Measurements from ENCODE around the gene BCL7A. TPM values are rescaled to one million over a fixed set of nuclear protein-coding genes. Genes with fewer than 3 reads are reported as not detected.
A peak's percentile ranks its signal among the peaks of the same experiment; 100 is the strongest.

The BCL7A gene
- total and polyA plus RNA-seq, 2 experiments from 2014 or later = 12.7 to 14.9 TPM

DNA sequence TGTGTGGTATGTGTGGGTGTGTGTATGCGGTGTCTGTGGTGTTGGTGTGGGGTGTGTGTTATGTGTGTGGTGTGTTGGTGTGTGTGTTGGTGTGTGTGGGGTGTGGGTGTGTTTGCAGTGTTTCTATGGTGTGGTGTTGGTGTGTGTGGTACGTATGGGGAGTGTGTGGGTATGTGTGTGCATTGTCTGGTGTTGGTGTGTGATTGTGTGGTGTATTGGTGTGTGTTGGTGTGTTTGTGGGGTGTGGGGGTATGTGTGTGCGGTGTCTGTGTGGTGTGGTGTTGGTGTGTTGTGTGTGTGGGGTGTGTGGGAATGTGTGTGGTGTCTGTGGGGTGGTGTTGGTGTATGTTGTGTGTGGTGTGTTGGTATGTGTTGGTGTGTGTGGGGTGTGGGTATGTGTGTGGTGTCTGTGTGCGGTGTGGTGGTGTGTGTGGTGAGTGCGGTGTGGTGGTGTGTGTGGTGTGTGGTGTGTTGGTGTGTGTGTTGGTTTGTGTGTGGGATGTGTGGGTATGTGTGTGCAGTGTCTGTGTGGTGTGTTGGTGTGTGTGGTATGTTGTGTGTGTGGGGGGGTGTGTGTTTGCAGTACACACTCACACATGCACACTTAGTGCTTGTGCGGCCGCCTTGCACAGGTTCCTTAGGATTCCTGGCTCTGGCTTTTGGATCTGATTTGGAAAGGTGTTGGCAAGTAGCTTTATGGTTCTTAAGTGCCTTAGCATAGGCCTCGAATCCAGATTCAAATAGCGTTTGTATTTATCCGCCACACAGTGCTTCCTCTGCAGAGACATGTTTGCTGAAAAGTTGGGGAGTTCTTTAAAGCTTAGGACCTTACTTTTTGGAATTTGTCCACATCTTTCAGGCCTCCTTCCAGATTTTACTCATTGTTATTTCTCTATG, 73.3 kb downstream of the BCL7A start:
- DNase-seq (ENCODE audit: low spot score) = no peak
- H4K20me1 ChIP-seq (replicated peaks; ENCODE audit: insufficient read depth) = peaks cover 12% of the 10 kb centered on the region
- TF ChIP-seq POLR2AphosphoS5 (IDR thresholded peaks at IDR 0.05; ENCODE audit: low read depth) = no peak
- TF ChIP-seq, protein P1, sequence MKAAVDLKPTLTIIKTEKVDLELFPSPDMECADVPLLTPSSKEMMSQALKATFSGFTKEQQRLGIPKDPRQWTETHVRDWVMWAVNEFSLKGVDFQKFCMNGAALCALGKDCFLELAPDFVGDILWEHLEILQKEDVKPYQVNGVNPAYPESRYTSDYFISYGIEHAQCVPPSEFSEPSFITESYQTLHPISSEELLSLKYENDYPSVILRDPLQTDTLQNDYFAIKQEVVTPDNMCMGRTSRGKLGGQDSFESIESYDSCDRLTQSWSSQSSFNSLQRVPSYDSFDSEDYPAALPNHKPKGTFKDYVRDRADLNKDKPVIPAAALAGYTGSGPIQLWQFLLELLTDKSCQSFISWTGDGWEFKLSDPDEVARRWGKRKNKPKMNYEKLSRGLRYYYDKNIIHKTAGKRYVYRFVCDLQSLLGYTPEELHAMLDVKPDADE (IDR thresholded peaks at IDR 0.05) = no peak
- no peak for TF ChIP-seq REST (IDR thresholded peaks at IDR 0.05; ENCODE audit: unreplicated experiment)
- no peak for TF ChIP-seq JUNB (IDR thresholded peaks at IDR 0.05; ENCODE audit: unreplicated experiment)
- no peak for TF ChIP-seq EZH2phosphoT487 (IDR thresholded peaks at IDR 0.05; ENCODE audit: unreplicated experiment)
- no peak for TF ChIP-seq EZH2 (IDR thresholded peaks at IDR 0.05; ENCODE audit: low read depth, unreplicated experiment)
- TF ChIP-seq STAT1 (IDR thresholded peaks at IDR 0.05; ENCODE audit: unreplicated experiment) = no peak
- TF ChIP-seq CREB1 (CRISPR knock-in tag; IDR thresholded peaks at IDR 0.05; ENCODE audit: low read depth) = no peak
- TF ChIP-seq ZNF331 (CRISPR knock-in tag; IDR thresholded peaks at IDR 0.05; ENCODE audit: low read depth) = no peak
- no peak for TF ChIP-seq NANOG (IDR thresholded peaks at IDR 0.05; ENCODE audit: borderline replicate concordance)
- TF ChIP-seq, protein P2, sequence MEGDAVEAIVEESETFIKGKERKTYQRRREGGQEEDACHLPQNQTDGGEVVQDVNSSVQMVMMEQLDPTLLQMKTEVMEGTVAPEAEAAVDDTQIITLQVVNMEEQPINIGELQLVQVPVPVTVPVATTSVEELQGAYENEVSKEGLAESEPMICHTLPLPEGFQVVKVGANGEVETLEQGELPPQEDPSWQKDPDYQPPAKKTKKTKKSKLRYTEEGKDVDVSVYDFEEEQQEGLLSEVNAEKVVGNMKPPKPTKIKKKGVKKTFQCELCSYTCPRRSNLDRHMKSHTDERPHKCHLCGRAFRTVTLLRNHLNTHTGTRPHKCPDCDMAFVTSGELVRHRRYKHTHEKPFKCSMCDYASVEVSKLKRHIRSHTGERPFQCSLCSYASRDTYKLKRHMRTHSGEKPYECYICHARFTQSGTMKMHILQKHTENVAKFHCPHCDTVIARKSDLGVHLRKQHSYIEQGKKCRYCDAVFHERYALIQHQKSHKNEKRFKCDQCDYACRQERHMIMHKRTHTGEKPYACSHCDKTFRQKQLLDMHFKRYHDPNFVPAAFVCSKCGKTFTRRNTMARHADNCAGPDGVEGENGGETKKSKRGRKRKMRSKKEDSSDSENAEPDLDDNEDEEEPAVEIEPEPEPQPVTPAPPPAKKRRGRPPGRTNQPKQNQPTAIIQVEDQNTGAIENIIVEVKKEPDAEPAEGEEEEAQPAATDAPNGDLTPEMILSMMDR (conservative IDR thresholded peaks at IDR 0.05; ENCODE audit: low read depth in 2 of 2) = no peak
- no peak for TF ChIP-seq ZNF114 (CRISPR knock-in tag; IDR thresholded peaks at IDR 0.05)
- TF ChIP-seq, protein P3, sequence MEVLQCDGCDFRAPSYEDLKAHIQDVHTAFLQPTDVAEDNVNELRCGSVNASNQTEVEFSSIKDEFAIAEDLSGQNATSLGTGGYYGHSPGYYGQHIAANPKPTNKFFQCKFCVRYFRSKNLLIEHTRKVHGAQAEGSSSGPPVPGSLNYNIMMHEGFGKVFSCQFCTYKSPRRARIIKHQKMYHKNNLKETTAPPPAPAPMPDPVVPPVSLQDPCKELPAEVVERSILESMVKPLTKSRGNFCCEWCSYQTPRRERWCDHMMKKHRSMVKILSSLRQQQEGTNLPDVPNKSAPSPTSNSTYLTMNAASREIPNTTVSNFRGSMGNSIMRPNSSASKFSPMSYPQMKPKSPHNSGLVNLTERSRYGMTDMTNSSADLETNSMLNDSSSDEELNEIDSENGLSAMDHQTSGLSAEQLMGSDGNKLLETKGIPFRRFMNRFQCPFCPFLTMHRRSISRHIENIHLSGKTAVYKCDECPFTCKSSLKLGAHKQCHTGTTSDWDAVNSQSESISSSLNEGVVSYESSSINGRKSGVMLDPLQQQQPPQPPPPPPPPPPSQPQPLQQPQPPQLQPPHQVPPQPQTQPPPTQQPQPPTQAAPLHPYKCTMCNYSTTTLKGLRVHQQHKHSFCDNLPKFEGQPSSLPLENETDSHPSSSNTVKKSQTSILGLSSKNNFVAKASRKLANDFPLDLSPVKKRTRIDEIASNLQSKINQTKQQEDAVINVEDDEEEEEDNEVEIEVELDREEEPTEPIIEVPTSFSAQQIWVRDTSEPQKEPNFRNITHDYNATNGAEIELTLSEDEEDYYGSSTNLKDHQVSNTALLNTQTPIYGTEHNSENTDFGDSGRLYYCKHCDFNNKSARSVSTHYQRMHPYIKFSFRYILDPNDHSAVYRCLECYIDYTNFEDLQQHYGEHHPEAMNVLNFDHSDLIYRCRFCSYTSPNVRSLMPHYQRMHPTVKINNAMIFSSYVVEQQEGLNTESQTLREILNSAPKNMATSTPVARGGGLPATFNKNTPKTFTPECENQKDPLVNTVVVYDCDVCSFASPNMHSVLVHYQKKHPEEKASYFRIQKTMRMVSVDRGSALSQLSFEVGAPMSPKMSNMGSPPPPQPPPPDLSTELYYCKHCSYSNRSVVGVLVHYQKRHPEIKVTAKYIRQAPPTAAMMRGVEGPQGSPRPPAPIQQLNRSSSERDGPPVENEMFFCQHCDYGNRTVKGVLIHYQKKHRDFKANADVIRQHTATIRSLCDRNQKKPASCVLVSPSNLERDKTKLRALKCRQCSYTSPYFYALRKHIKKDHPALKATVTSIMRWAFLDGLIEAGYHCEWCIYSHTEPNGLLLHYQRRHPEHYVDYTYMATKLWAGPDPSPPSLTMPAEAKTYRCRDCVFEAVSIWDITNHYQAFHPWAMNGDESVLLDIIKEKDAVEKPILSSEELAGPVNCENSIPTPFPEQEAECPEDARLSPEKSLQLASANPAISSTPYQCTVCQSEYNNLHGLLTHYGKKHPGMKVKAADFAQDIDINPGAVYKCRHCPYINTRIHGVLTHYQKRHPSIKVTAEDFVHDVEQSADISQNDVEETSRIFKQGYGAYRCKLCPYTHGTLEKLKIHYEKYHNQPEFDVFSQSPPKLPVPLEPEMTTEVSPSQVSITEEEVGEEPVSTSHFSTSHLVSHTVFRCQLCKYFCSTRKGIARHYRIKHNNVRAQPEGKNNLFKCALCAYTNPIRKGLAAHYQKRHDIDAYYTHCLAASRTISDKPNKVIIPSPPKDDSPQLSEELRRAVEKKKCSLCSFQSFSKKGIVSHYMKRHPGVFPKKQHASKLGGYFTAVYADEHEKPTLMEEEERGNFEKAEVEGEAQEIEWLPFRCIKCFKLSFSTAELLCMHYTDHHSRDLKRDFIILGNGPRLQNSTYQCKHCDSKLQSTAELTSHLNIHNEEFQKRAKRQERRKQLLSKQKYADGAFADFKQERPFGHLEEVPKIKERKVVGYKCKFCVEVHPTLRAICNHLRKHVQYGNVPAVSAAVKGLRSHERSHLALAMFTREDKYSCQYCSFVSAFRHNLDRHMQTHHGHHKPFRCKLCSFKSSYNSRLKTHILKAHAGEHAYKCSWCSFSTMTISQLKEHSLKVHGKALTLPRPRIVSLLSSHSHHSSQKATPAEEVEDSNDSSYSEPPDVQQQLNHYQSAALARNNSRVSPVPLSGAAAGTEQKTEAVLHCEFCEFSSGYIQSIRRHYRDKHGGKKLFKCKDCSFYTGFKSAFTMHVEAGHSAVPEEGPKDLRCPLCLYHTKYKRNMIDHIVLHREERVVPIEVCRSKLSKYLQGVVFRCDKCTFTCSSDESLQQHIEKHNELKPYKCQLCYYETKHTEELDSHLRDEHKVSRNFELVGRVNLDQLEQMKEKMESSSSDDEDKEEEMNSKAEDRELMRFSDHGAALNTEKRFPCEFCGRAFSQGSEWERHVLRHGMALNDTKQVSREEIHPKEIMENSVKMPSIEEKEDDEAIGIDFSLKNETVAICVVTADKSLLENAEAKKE (CRISPR knock-in tag; IDR thresholded peaks at IDR 0.05) = no peak
- Mint-ChIP-seq H3K36me3 (ENCODE audit: low read depth) (no peaks in the 10 kb centered on the region; the same call in 2 of the 3 replicates), H3K4me3 (no peak overlapping the region), H3K4me1 (peaks cover 16% of the 10 kb centered on the region), H3K9me3 (no peaks in the 10 kb centered on the region), H3K27me3 (ENCODE audit: insufficient read depth, low read depth, poor library complexity) (no peaks in the 10 kb centered on the region), H3K27ac (no peak overlapping the region)
- no peak overlapping the region for H3K4me2 ChIP-seq
- H3K4me1 ChIP-seq (ENCODE audit: insufficient read depth) = peaks cover 13% of the 10 kb centered on the region
- H3K27ac ChIP-seq (ENCODE audit: low read depth) = 0 out of 2 replicates have a peak overlapping the region, but pooled peaks have one; percentile 33
- no peaks in the 10 kb centered on the region for H3K27me3 ChIP-seq (ENCODE audit: insufficient read depth)
- ATAC-seq = no peak
- H3K79me2 ChIP-seq (replicated peaks; ENCODE audit: insufficient read depth) = peaks cover 58% of the 10 kb centered on the region
- H3K4me3 ChIP-seq = no peak overlapping the region
- no peaks in the 10 kb centered on the region for H3K9me2 ChIP-seq (ENCODE audit: insufficient read depth)
- no peak overlapping the region for H2AFZ ChIP-seq
- peaks cover 3% of the 10 kb centered on the region; the same call in 1 of the 2 replicates for H3F3A ChIP-seq (replicated peaks; ENCODE audit: low read depth)
- no peaks in the 10 kb centered on the region for H3K36me3 ChIP-seq (ENCODE audit: insufficient read depth)
